HG03558 (cell line): Measurements from ENCODE around the gene ACTL6A.
"Not testable (repeated sequence)": the region's sequence is repeated elsewhere in the genome, so short reads cannot be mapped to it uniquely, and the experiment has no call there.

ENCODE experiments used
- ATAC-seq: cut with Tn5 transposase; IDR thresholded peaks from one replicate; pipeline ENCODE4 v1.9.1; 2021; ENCODE audit warnings: moderate number of reproducible peaks; ENCODE audit not compliant: unreplicated experiment; ENCODE audit errors: extremely low read depth

ACTL6A gene

GRCh38 chr3:179562591-179563270 is at the start of gene ACTL6A:
Gene ACTL6A, plus strand, starts transcription at chr3:179562926. Its CDS starts 167 bp downstream, at chr3:179563093.
- ATAC-seq, result peak; percentile 92

GRCh38 chr3:179513862-179514261 is 48.9 kb upstream of the ACTL6A start:
- no peak for ATAC-seq

GRCh38 chr3:179516461-179517251 is 46.1 kb upstream of the ACTL6A start:
- ATAC-seq, result not testable (repeated sequence)

GRCh38 chr3:179526482-179526881 is 36.2 kb upstream of the ACTL6A start:
- ATAC-seq, result no peak

- ATAC-seq, result no peak
Measured at GRCh38 chr3:179526989-179527391, 35.7 kb upstream of the ACTL6A start.

GRCh38 chr3:179528772-179529171 is 34.0 kb upstream of the ACTL6A start:
- ATAC-seq, result no peak

- no peak for ATAC-seq
Measured at GRCh38 chr3:179531576-179531975, 31.1 kb upstream of the ACTL6A start.

GRCh38 chr3:179533274-179533673 is 29.5 kb upstream of the ACTL6A start:
- ATAC-seq, result no peak

GRCh38 chr3:179536256-179536655 is 26.5 kb upstream of the ACTL6A start:
- no peak for ATAC-seq

- no peak for ATAC-seq
Measured at GRCh38 chr3:179541094-179541493, 21.6 kb upstream of the ACTL6A start.

GRCh38 chr3:179541596-179541995 is 21.1 kb upstream of the ACTL6A start:
- ATAC-seq, result no peak

- no peak for ATAC-seq
Measured at GRCh38 chr3:179542375-179542774, 20.4 kb upstream of the ACTL6A start.

GRCh38 chr3:179544981-179545645 is 17.6 kb upstream of the ACTL6A start:
- no peak for ATAC-seq

GRCh38 chr3:179546814-179547241 is 15.9 kb upstream of the ACTL6A start:
- no peak for ATAC-seq

GRCh38 chr3:179551349-179552105 is 11.2 kb upstream of the ACTL6A start:
- ATAC-seq, result no peak

- ATAC-seq, result no peak
Measured at GRCh38 chr3:179558742-179559364, 3.9 kb upstream of the ACTL6A start.

GRCh38 chr3:179560791-179561190 is 1.9 kb upstream of the ACTL6A start:
- ATAC-seq, result no peak

- ATAC-seq, result peak; percentile 21
Measured at GRCh38 chr3:179563271-179563783, 601 bp downstream of the ACTL6A start.

- no peak for ATAC-seq
Measured at GRCh38 chr3:179565496-179565895, 2.8 kb downstream of the ACTL6A start.

GRCh38 chr3:179580992-179581391 is 18.3 kb downstream of the ACTL6A start:
- ATAC-seq, result no peak
